ENCODE results near the gene TUBB4B.
A peak's percentile ranks its signal among the peaks of the same experiment; 100 is the strongest.

Gene TUBB4B

DNA sequence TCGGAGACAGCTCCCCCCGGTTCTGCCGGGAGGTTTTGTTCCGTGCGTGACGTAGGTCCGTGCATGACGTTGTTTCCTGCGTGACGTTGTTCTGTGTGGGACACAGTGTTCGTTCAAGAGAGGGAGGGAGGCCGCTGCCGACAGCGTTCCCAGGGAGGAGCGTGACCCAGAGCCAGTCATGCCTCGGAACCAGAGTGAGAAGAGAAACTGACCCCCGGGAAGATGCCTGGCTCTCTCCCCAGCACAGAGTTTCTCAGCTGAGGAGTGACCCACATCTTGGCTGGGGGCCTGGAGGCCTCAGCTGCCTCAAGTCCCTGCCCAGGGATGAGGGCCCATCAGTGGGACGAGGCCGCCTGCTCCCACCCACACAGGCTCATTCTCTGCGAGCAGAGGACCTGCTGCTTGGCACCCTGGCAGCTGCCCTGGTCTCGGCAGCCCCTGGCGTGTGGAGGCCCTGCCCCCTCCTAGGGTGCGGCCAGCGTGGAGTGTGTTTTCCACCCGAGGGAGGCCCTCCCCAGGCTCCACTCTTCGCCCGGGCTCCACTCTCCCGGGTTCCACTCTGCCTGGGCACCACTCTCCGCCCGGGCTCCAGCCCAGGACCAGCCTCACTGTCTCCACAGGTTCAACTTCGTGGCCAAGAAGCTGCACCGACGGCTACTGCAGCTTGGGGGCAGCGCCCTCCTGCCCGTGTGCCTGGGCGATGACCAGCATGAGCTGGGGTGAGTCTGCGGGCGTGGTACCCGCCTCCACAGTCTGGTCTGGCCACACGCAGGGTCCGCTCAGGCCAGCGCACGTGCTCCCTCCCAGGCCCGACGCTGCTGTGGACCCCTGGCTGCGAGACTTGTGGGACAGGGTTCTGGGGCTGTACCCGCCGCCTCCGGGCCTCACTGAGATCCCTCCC lies 27.7 kb upstream of the TUBB4B start:
- DNase-seq: no peak

DNA sequence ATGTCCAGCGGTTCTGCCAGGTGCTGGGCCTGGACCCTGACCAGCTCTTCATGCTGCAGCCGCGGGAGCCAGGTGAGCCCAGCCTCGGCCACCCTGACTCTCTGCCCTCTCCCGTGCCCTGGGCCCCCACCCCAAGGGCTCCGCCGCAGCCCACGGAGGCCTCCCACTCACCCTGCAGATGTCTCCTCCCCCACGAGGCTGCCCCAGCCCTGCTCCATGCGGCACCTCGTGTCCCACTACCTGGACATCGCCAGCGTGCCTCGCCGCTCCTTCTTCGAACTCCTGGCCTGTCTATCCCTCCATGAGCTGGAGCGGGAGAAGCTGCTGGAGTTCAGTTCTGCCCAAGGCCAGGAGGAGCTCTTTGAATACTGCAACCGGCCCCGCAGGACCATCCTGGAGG lies 26.5 kb upstream of the TUBB4B start:
- DNase-seq: no peak

DNA sequence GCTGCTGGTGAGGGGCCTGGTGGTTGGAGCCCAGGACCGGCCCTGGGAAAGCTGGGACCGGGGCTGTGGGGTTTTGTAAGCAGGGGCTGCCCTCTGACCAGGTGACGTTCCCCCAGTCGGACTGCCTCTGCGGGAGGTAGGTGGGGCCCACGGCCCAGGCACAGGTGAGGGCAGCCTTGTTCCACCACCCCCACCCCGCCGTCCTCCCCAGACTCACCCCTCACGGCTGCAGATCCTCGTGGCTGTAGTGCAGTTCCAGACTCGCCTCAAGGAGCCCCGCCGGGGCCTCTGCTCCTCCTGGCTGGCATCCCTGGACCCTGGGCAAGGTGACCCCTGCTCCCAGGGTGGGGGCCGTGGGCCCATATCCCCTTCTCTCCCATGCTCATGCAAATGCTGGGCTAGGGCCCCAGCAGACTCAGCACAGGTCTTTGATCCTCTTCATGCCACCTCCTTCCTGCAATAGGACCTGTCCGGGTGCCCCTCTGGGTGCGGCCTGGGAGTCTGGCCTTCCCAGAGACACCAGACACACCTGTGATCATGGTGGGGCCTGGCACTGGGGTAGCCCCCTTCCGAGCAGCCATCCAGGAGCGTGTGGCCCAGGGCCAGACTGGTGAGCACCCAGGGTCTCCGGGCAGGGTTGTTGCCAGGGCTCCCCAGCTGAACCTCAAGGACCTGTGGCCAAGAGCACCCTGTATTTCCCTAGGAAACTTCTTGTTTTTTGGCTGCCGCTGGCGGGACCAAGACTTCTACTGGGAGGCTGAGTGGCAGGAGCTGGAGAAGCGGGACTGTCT lies 25.7 kb upstream of the TUBB4B start:
- no peak for DNase-seq

DNA sequence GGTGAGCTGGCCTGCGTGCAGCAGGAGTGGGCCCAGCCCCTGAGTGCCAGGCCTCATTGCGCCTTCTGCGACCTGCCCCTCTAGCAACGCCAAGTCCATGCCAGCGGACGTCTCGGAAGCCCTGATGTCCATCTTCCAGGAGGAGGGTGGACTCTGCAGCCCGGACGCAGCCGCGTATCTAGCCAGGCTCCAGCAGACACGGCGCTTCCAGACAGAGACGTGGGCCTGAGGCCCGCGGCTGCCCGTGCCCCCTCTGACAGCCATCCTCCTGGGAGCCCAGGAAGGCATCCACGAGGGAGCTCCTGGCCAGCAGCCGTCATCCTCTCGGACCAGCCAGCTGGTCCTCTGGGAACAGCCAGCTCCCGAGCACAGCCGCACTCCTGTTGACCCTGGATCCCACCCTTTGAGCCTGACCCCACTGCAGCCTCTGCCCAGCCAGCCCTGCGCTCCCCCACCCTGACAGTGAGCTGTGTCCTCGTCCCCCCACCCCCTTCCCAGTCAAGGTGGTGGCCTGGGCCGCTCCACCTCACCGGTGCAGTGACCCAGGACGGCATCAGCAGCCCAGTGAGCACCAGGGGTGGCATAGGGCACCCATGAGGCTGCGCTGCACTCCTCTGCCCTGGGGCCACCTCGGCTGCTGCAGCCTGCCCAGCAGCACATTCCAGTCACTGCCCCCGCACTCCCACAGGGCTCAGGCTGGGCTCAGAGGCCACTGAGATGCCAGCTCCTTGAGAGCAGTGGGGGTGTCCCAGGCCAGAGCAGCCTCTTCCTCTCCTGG lies 24.7 kb upstream of the TUBB4B start:
- DNase-seq: no peak

DNA sequence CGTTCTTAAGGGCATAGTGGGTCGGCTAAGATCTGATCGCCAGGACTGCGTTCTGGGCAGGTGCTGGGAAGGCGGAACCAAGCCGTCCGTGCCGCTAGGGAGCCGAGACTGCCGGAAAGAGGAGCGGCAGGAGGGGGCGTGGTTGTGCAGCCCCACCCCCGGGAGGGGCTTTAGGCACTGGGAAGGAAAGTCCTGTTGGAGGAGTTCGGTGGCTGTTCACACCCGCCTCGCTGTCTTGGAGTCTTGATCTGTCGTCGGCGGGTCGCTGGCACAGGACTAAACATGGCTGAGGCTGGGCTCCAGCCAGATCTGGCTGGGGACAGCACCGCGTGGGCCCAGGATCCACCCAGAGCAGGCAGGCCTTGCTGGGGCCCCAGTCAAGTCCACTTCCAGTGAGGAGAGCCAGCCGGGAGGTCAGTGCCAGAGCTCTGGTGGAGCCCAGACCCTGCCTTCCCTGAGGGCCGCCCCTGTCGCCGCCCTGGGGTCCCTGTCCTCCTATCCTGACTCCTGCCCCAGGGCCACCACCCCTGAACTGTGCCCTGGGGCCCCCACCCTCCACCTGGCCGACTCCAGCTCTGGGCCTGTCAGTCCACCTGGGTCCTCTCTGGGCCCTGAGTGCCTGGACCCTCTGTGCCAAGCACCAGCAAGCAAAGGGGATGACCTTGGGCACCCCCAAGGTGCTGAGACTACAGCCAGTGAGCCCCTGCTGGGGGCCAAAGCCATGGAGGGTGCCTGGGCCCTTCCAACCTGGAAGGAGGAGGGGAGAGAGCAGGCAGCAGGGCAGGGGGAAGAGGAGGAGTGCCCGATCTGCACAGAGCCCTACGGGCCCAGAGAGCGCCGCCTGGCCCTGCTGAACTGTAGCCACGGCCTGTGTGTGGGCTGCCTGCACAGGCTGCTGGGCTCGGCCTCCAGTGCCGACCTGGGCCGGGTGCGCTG lies 23.5 kb upstream of the TUBB4B start:
- DNase-seq: peak in 1 of 2 experiments; percentile 84

DNA sequence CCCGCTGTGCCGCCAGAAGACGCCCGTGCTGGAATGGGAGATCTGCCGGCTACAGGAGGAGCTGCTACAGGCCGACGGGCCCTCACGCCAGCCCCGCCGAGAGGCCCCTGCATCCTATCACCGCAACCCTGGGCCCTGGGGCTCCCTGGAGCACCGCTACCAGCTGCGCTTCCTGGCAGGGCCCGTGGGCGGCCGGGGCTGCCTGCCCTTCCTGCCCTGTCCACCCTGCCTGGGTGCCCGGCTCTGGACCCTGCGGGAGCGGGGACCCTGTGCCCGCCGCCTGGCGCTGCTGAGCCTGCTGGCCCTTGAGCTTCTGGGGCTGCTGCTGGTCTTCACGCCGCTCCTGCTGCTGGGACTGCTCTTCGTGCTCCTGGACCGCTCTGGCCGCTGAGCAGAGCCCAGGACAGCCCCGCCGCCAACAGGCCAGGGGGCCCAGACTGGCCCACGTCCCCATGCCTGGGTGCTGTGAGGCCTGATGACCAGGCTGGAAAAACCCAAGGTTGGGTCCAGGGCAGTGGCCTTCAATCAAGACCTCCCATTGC lies 22.8 kb upstream of the TUBB4B start:
- no peak for DNase-seq

DNA sequence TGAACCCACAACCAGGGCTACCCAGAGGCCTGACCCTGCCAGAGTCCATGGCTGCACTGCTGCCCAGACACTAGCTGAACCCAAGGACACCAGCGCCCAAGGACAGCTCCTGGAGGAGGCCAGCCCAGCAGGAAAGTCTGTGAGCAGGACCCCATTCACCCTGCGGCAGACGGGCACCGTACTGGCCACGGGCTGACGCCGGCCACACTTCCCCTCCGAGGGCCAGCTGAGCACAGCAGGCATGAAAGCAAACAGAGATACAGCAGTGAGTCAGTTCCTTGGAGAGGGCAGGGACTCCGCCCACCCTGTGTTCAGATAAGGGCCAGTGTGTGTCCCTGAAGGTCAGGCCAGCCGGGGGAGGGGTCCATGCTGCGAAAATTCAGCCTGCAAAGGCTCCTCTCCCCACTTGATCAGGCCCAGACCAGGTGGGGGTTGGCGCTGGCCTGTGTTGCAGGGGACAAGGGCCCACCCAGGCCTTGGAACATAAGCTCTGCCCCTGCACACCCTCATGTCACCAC lies 22.3 kb upstream of the TUBB4B start:
- DNase-seq: no peak

DNA sequence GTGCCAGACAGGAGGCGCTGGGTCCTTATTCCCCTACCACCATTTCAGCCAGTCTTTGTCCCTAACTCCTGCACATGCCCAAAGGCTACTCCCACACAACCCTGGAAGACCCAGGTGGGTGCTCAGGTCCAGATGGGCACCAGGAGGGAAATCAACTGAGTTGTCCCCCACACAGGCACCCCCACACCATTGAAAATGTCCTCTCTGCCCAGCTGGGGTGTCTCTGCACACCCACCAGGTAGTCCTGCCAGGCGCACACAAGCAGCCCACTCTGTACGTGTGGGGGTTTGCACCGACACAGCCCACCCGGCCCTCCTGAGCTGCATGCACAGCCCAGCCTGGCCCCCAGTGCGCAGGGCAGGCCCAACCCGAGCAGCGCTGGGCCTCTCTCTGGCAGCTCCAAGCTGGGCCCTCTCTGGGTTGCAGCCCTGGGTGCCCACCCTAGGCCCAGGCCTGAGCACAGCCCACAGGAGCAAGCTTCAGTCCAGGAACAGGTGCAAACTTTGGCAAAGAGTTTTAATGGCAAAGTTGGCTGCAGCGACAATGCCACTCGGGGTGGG lies 21.2 kb upstream of the TUBB4B start:
- no peak for DNase-seq

DNA sequence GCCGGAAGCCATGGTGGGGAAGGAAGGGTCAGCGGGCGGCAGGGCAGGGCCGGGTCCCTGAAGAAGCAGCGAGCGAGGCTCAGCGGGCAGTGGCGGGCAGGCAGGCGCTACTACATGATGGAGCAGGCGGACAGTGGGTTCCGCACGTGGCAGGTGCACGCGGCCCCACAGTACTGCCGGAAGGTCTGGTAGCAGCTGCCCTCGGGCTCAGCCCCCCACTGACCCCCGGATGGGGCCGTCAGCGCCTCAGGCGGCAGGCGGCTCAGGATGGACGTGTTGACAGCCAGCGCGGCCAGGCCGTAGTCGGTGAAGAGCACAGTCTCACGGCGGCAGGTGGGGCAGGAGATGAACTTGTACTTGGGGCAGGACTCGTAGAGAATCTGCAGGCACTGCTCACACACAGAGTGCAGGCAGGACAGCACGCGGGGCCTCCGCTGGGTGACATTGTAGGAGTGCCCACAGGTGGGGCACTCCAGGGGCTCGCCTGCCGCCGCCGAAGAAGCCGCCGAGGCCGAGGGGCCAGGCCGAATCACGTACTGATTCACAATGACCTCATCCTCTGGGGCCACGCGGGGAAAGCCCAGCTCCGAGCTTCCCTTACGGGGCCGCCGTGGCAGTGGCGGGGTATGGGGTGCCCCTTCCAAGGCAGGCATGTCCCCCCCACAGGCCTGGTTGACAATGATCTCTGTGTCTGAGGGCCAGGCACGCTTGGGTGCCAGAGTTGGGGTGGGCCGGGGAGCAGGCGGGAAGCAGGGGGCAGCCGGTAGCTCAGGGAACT lies 20.6 kb upstream of the TUBB4B start:
- no peak for DNase-seq

DNA sequence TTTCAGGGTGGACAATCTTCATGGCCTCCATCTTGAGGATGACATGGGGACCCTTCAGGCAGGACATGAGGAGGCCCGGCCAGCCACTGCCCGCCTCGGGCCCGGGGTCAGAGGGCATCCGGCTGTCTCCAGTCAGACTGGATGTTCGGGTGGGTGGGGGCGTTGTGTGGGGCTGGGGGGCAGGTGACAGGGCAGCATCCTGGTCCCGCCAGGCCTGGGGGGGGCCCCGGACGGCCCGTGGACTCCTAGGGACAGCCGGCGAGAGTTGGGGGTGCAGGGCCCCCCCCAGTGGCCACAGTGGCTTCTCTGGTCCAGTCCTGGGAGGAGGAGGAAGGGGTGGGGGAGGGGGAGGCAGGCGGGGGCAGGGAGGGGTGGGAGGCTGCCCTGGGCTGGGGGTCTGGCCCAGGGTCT lies 20.0 kb upstream of the TUBB4B start:
- DNase-seq: no peak

DNA sequence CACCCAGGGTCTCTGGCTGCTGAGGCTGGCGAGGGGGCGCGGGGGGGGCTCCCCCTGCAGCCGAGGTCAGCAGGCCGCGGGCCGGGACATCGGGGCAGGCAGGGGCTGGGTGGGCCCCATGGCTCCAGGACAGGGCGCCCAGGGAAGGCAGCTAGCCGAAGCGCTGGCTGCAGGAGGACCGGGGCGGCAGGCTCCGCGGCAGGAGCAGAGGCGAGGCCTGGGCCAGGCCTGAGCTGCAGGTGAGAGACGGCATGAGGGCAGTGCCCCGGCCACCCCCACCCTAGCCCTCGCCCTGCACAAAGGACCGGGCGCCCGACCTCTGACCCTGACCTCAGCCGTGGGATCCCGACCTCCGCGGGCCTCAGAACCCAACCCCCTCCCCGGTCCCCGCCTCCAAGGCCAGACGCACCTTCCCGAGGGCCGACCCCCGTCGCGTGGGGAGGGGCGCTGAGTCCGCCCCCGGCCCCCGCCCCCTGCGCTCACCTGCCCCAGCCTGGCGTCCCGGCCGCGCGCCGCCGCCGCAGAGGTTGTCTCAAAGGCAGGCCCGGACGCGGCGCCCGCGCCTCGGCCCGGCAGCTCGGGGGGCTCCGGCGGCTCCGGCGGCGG lies 19.5 kb upstream of the TUBB4B start:
- DNase-seq: peak in 1 of 2 experiments; percentile 61

DNA sequence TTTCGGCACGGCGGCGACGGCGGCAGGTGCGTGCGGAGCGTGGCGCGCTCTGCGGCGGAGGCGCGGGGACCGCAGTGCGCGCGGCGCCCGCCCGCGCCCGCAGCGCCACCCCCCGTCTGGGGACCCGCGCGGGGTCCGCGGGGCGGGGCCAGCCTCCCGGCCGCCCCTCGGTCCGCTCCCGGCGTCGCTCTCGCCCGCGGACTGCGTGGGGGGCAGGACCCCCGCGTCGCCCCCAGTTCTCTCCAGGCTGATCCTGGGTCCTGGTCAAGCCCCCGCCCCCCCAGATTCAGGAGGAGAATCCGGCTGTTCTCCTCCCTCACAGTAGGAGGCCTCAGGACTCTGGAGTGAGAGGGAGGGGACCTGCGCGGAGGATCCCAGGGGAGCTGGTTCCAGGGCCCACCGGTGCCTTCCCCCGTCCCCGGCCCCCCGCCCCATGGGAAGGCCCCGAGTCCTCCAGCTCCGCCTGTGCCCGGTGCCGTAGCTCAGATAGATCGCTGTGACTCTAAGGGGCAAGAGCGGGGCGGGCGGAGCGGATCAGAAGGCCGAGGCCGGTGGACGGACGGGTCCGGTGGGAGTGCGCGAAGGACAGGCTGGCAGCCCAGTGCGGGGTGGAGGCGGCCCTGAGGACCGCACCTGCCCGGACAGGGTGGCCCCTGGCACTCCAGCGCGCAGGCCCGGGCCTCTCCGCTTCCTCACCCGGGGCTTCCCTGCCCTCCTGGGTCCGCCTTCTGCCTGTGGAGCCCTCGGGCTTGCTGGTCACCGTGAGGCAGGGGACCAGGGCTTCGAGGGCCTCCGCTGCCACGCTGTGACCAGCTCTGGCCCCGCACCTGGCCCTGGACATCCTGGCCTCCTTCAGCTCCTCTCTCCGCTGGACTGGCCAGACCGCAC lies 18.7 kb upstream of the TUBB4B start, which contains the start of gene RNF208:
RNF208 (minus strand) TSS at position 51 of the 888 bp plus-strand sequence. CDS start 1,028 bp downstream, outside the sequence.
- DNase-seq: peak in 1 of 2 experiments; percentile 45

DNA sequence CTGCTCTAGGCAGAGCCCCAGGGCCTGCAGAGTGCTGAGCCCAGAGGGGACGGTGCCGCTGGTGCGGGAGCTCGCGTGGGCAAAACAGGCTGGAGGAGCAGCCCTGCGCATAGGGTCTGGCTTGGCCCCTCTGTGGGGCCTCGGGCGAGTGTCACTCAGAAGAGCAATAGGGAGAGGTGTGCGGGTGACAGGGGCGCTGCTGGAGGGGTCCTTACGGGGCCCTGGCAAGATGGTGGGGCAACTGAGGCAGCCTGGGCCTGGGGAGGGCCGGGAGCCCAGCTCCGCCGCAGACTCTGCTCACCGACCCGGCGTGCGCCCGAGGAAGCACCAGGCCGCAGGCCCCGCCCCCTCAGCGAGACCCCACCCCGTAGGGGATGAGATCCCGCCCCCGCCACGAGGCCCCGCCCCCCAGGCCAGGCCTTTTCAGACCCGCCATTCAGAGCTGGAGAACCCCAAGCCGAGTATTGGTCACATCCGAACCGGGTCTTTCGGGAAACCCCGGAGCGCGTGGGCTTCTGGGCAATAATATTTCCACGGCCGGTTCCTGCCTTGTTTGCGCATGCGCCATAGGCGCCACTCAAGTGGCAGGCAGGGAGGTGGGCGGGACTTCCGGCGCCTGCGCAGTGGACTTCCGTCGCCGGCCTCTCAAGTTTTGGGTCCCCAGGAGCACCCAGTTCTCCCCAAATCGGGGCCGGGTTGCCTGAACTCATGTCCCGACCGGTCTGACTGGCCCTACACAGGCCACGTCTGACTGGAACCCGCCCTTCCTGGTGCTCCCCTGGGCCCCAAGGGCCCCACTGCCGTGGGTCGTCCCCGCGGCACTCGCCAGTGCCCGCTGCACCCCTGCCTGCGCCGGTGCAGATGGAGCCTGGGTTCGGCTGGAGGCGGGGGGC lies 17.8 kb upstream of the TUBB4B start:
- DNase-seq: peak; percentile 87 to 96

DNA sequence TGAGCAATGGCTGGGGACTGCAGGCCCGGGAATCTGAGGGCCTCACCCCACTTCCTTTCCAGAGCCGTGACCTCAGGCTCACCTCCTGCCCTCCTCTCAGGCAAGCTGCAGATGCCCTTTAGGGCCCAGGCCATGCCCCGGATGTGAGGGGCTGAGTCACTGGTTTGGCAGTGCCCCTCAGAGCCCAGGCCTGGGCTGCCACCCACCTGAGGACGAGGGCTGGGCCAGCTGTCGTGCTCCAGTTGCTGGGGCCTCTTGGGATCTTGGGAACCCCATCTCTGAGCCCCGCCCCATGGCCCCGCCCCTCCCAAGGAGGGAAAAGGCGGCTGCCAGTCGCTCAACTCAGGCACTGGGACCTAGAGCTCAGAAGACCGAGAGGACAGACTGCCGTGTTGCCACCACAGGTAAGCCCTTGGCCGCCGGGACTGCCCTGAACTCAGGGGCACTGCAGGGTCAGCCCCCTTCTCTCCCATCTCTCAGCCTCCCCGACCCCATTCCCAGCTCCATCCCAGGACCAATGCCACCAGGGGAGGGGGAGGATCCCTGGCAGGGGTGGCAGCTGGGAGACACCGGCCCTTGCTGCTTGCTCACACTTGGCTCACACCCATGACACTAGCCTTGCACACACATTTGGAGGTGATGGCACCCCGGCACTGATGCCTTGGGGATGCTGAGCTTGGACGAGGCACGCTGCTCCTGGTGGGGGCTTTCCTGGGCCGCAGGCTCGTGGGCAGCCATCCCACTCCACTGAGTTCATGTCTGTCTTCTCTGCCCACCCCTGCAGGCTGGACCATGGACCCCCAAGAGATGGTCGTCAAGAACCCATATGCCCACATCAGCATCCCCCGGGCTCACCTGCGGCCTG lies 16.0 kb upstream of the TUBB4B start, which contains the start of gene CYSRT1:
CYSRT1 (plus strand) TSS at position 345 of the 865 bp plus-strand sequence; CDS start at position 793, 448 bp downstream.
- DNase-seq: no peak

DNA sequence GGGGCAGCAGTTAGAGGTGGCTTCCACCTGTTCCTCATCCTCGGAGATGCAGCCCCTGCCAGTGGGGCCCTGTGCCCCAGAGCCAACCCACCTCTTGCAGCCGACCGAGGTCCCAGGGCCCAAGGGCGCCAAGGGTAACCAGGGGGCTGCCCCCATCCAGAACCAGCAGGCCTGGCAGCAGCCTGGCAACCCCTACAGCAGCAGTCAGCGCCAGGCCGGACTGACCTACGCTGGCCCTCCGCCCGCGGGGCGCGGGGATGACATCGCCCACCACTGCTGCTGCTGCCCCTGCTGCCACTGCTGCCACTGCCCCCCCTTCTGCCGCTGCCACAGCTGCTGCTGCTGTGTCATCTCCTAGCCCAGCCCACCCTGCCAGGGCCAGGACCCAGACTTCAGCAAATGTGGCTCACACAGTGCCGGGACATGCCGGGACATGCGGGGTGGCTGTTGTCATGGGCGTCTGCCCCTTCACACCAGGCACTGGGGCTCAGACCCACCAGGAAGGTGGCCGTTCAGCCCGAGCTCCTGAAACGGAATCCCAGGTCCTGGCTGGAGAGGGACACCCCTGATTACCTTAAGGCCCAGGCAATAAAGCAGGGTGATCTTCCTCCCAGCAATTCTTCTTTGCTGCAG lies 15.3 kb upstream of the TUBB4B start:
- DNase-seq: no peak

Data from NCI-H526 (cell line).